PC-3 (cell line): ENCODE data around the gene CDK5RAP3. TPM values are rescaled to one million over a fixed set of nuclear protein-coding genes. Genes with fewer than 3 reads are reported as not detected.

Experiments used
- ATAC-seq: fragments of 200-7000 bp; cut with Tn5 transposase; 2 replicates; pipeline ENCODE4 v1.9.1; 2020; ENCODE audit warnings: mild to moderate bottlenecking, moderate library complexity
- BruUV-seq: library from RNA; stranded (reverse); fragments of 400-500 nt; replicated peaks from 2 replicates; lab custom pipeline; 2021; lab: Mats Ljungman, UMichigan
- CTCF ChIA-PET: fragments of 300-600 bp; sonication (Branson Sonifier 250); formaldehyde crosslinking; loops from one replicate; lab custom pipeline; 2022; ENCODE audit warnings: antibody characterized with exemption; lab: Charles Lee
- POLR2A ChIA-PET: fragments of 300-600 bp; sonication (Branson Sonifier 250); formaldehyde crosslinking; loops from one replicate; lab custom pipeline; 2022; ENCODE audit warnings: antibody characterized with exemption; ENCODE audit not compliant: unreplicated experiment; lab: Charles Lee
- DNase-seq: peaks from one replicate; pipeline ENCODE4 v3.0.0-alpha.2; 2015
- H2AFZ ChIP-seq: fragments of 300-600 bp; sonication (generic); 2 replicates; pipeline ENCODE4 v1.6.0; 2016; ENCODE audit warnings: antibody characterized with exemption, low read length
- H3F3A ChIP-seq: fragments of 300-600 bp; sonication (generic); one replicate; pipeline ENCODE4 v1.6.0; 2017; ENCODE audit warnings: antibody characterized with exemption, low read length, control low read depth, mild to moderate bottlenecking; ENCODE audit not compliant: unreplicated experiment
- H3K27ac ChIP-seq: fragments of 300-600 bp; sonication (generic); 2 replicates; pipeline ENCODE4 v1.5.1; 2016; ENCODE audit warnings: mild to moderate bottlenecking, low read length
- H3K27me3 ChIP-seq: fragments of 300-600 bp; sonication (generic); 2 replicates; pipeline ENCODE4 v1.6.1; 2016; ENCODE audit warnings: low read length, mixed read lengths
- H3K36me3 ChIP-seq: fragments of 300-600 bp; sonication (generic); 2 replicates; pipeline ENCODE4 v1.6.1; 2016; ENCODE audit warnings: low read depth, mixed run types, low read length, mixed read lengths
- H3K4me1 ChIP-seq: fragments of 300-600 bp; sonication (generic); 2 replicates; pipeline ENCODE4 v1.5.1; 2016; ENCODE audit warnings: low read length; ENCODE audit not compliant: insufficient read depth
- H3K4me2 ChIP-seq: fragments of 300-600 bp; sonication (generic); 2 replicates; pipeline ENCODE4 v1.6.0; 2016; ENCODE audit warnings: low read length
- H3K4me3 ChIP-seq: fragments of 300-600 bp; sonication (generic); 2 replicates; pipeline ENCODE4 v1.5.1; 2016; ENCODE audit warnings: mild to moderate bottlenecking, low read length, mixed read lengths
- H3K79me2 ChIP-seq: fragments of 300-600 bp; sonication (generic); 2 replicates; pipeline ENCODE4 v1.6.1; 2017; ENCODE audit warnings: low read length, mixed read lengths
- H3K9ac ChIP-seq: fragments of 300-600 bp; sonication (generic); 2 replicates; pipeline ENCODE4 v1.6.0; 2016; ENCODE audit warnings: mild to moderate bottlenecking, low read length
- H3K9me2 ChIP-seq: fragments of 300-600 bp; sonication (generic); replicated peaks from 2 replicates; pipeline ENCODE4 v1.6.1; 2016; ENCODE audit warnings: mixed run types, low read length, mixed read lengths
- H3K9me3 ChIP-seq: fragments of 300-600 bp; sonication (generic); 2 replicates; pipeline ENCODE4 v1.6.1; 2016; ENCODE audit warnings: low read length, mixed read lengths
- H4K20me1 ChIP-seq: fragments of 300-600 bp; sonication (generic); 2 replicates; pipeline ENCODE4 v1.6.1; 2016; ENCODE audit warnings: low read length, mixed read lengths
- CTCF ChIP-seq: fragments of 300-600 bp; sonication (generic); conservative IDR thresholded peaks from 2 replicates; pipeline ENCODE4 v1.5.1; 2017; ENCODE audit warnings: antibody characterized with exemption, low read depth, mild to moderate bottlenecking, low read length
- EZH2 ChIP-seq: fragments of 300-600 bp; sonication (generic); IDR thresholded peaks from one replicate; pipeline ENCODE4 v1.6.1; 2017; ENCODE audit warnings: antibody characterized with exemption, mild to moderate bottlenecking, low read length; ENCODE audit not compliant: unreplicated experiment
- EZH2phosphoT487 ChIP-seq: fragments of 300-600 bp; sonication (generic); IDR thresholded peaks from 2 replicates; pipeline ENCODE4 v1.6.1; 2018; ENCODE audit warnings: mild to moderate bottlenecking, antibody characterized with exemption, low read length, borderline replicate concordance
- intact Hi-C: fragments of 100-400 bp; cut with micrococcal nuclease; formaldehyde crosslinking; loops from 2 replicates; pipeline ENCODE4 v1.9.0; 2023
- total RNA-seq: library from RNA; depleted of rRNA; stranded (reverse); fragments of >200 nt; gene quantifications from 2 replicates; pipeline ENCODE4 v1.2.3, GENCODE V29; 2014

CDK5RAP3 gene
- total RNA-seq, 1 experiment from 2014 or later = 193 TPM

DNA sequence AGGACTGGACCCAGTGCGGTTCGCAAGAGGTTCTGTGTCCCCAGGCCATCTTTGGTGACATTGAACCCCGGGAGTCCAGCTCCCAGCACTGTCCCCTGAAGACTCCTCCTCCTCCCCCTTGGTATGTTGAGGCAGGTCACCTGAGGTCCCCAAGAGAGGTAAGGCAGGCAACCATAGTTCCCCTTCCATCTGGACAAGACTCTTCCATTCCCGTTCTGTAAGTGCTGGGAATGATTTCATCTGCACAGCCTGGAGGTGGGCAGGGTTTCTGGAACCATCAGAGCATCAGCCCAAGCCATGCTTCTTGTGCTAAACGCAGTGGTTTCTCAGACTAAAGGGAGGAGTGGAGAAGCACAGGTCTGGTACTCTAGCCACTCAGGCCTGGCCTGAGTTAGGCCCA, 41.7 kb downstream of the CDK5RAP3 start:
- Histone ChIP-seq H3K79me2 (no peaks in the 10 kb centered on the region), H3K9me3 (no peaks in the 10 kb centered on the region), H3K36me3 (no peaks in the 10 kb centered on the region), H4K20me1 (no peaks in the 10 kb centered on the region), H3K9me2 (no peaks in the 10 kb centered on the region), H3K4me3 (no peak overlapping the region), H3K27me3 (no peaks in the 10 kb centered on the region), H3K27ac (no peak overlapping the region), H3K9ac (no peak overlapping the region), H2AFZ (0 out of 2 replicates have a peak overlapping the region, but pooled peaks have one; percentile 18), H3K4me1 (peaks cover 12% of the 10 kb centered on the region), H3K4me2 (peak overlapping the region; percentile 98; the same call in 1 of the 2 replicates), H3F3A (no peaks in the 10 kb centered on the region)
- DNase-seq = no peak
- intact Hi-C loops = no loop called here
- ChIA-PET POLR2A (interaction anchor here (0.5 to 0.6 kb wide), 4 partner anchors 64 to 144 kb away, joined by 3 to 6 read pairs (median 4); partner anchors contain the start of gene PNPO), CTCF (interaction anchor here (0.8 kb wide), 1 partner anchor 42 kb away, joined by 8 read pairs; the partner anchor contains the start of gene CDK5RAP3)
- TF ChIP-seq EZH2phosphoT487 (no peak), EZH2 (no peak)
- no peak for ATAC-seq
- BruUV-seq = no TSS peak

- no peak for DNase-seq
- ATAC-seq = no peak
- Histone ChIP-seq H3K36me3 (no peaks in the 10 kb centered on the region), H3K4me2 (no peak overlapping the region), H3K79me2 (no peaks in the 10 kb centered on the region), H4K20me1 (no peaks in the 10 kb centered on the region), H3K9me2 (no peaks in the 10 kb centered on the region), H3K27ac (no peak overlapping the region), H3K27me3 (no peaks in the 10 kb centered on the region), H3K9ac (no peak overlapping the region), H2AFZ (no peak overlapping the region), H3F3A (no peaks in the 10 kb centered on the region), H3K4me3 (no peak overlapping the region), H3K9me3 (no peaks in the 10 kb centered on the region), H3K4me1 (peaks cover 12% of the 10 kb centered on the region)
- CTCF ChIA-PET = interaction anchor here (0.6 to 0.9 kb wide), 3 partner anchors 35 to 171 kb away, joined by 3 to 7 read pairs (median 6); no protein-coding TSS in a partner anchor
- intact Hi-C loops = no loop called here
- BruUV-seq = no TSS peak
- TF ChIP-seq CTCF (no peak), EZH2 (no peak), EZH2phosphoT487 (no peak)
- POLR2A ChIA-PET = no interaction called here
Measured at GRCh38 chr17:48013876-48014594, 43.1 kb downstream of the CDK5RAP3 start.

GRCh38 chr17:48014595-48015111, 43.7 kb downstream of the CDK5RAP3 start:
- BruUV-seq = no TSS peak
- Histone ChIP-seq H3K9me3 (no peaks in the 10 kb centered on the region), H3K9me2 (no peaks in the 10 kb centered on the region), H3F3A (no peaks in the 10 kb centered on the region), H3K4me2 (no peak overlapping the region), H3K27me3 (no peaks in the 10 kb centered on the region), H3K27ac (no peak overlapping the region), H3K4me3 (no peak overlapping the region), H3K9ac (no peak overlapping the region), H4K20me1 (no peaks in the 10 kb centered on the region), H3K36me3 (no peaks in the 10 kb centered on the region), H3K4me1 (peaks cover 12% of the 10 kb centered on the region), H2AFZ (no peak overlapping the region), H3K79me2 (no peaks in the 10 kb centered on the region)
- ChIA-PET CTCF (no interaction called here), POLR2A (no interaction called here)
- ATAC-seq = no peak
- DNase-seq = no peak
- intact Hi-C loops = no loop called here
- TF ChIP-seq EZH2phosphoT487 (no peak), EZH2 (no peak), CTCF (no peak)
